GM23338 (cell line): ENCODE results near the gene CERS3. TPM values are rescaled to one million over a fixed set of nuclear protein-coding genes. Genes with fewer than 3 reads are reported as not detected.

Source experiments
- ATAC-seq: fragments of 200-7000 bp; cut with Tn5 transposase; 3 replicates; pipeline ENCODE4 v1.9.1; 2020
- DNase-seq: peaks from one replicate; pipeline ENCODE4 v3.0.0-alpha.2; 2015; ENCODE audit warnings: low spot score
- H2AFZ ChIP-seq: fragments of 200-600 bp; sonication (generic); 2 replicates; pipeline ENCODE4 v1.8.0; 2016; ENCODE audit warnings: antibody characterized with exemption, mild to moderate bottlenecking, moderate library complexity
- H3F3A ChIP-seq: fragments of 200-600 bp; sonication (generic); replicated peaks from 2 replicates; pipeline ENCODE4 v1.8.0; 2017; ENCODE audit warnings: antibody characterized with exemption, mixed run types, low read depth
- H3K27ac ChIP-seq: fragments of 200-600 bp; sonication (generic); 2 replicates; pipeline ENCODE4 v1.6.1; 2016; ENCODE audit warnings: low read depth
- H3K27me3 ChIP-seq: fragments of 200-600 bp; sonication (generic); 2 replicates; pipeline ENCODE4 v1.8.0; 2016; ENCODE audit warnings: mild to moderate bottlenecking, mixed run types, moderate library complexity; ENCODE audit not compliant: insufficient read depth
- H3K36me3 ChIP-seq: fragments of 200-600 bp; sonication (generic); 2 replicates; pipeline ENCODE4 v1.8.0; 2016; ENCODE audit warnings: mild to moderate bottlenecking; ENCODE audit not compliant: insufficient read depth
- H3K4me1 ChIP-seq: fragments of 200-600 bp; sonication (generic); 2 replicates; pipeline ENCODE4 v1.8.0; 2016; ENCODE audit warnings: mild to moderate bottlenecking, moderate library complexity; ENCODE audit not compliant: insufficient read depth
- H3K4me2 ChIP-seq: fragments of 200-600 bp; sonication (generic); 2 replicates; pipeline ENCODE4 v1.7.1; 2017; ENCODE audit warnings: mixed run types
- H3K4me3 ChIP-seq: fragments of 200-600 bp; sonication (generic); 2 replicates; pipeline ENCODE4 v1.6.1; 2016; ENCODE audit warnings: mixed run types
- H3K79me2 ChIP-seq: fragments of 200-600 bp; sonication (generic); replicated peaks from 2 replicates; pipeline ENCODE4 v1.8.0; 2017; ENCODE audit warnings: mild to moderate bottlenecking; ENCODE audit not compliant: insufficient read depth
- H3K9me2 ChIP-seq: fragments of 200-600 bp; sonication (generic); 2 replicates; pipeline ENCODE4 v1.8.0; 2017; ENCODE audit not compliant: insufficient read depth
- H4K20me1 ChIP-seq: fragments of 200-600 bp; sonication (generic); replicated peaks from 2 replicates; pipeline ENCODE4 v1.8.0; 2017; ENCODE audit warnings: mild to moderate bottlenecking; ENCODE audit not compliant: insufficient read depth
- H3K27ac Mint-ChIP-seq: 2 replicates; pipeline ENCODE4 v1.8.0; 2020; ENCODE audit warnings: inconsistent platforms, mild to moderate bottlenecking, moderate library complexity, mixed read lengths
- H3K27me3 Mint-ChIP-seq: 3 replicates; pipeline ENCODE4 v1.8.0; 2022; ENCODE audit warnings: low read depth, mild to moderate bottlenecking, moderate library complexity, mixed read lengths, inconsistent platforms; ENCODE audit not compliant: insufficient read depth, poor library complexity
- H3K36me3 Mint-ChIP-seq: 3 replicates; pipeline ENCODE4 v1.8.0; 2021; ENCODE audit warnings: low read depth, mild to moderate bottlenecking, inconsistent platforms, moderate library complexity, mixed read lengths
- H3K4me1 Mint-ChIP-seq: 3 replicates; pipeline ENCODE4 v1.8.0; 2020; ENCODE audit warnings: mild to moderate bottlenecking, inconsistent platforms, mixed read lengths
- H3K4me3 Mint-ChIP-seq: 3 replicates; pipeline ENCODE4 v1.8.0; 2021; ENCODE audit warnings: moderate library complexity, mild to moderate bottlenecking, inconsistent platforms, mixed read lengths
- H3K9me3 Mint-ChIP-seq: 3 replicates; pipeline ENCODE4 v1.8.0; 2020; ENCODE audit warnings: moderate library complexity, mild to moderate bottlenecking, inconsistent platforms, mixed read lengths
- CREB1 ChIP-seq: fragments of 250-450 bp; sonication (Bioruptor Pico); IDR thresholded peaks from 2 replicates; pipeline ENCODE4 v1.5.0; 2020; ENCODE audit warnings: low read depth, mild to moderate bottlenecking, moderate library complexity
- EZH2phosphoT487 ChIP-seq: fragments of 200-600 bp; sonication (generic); IDR thresholded peaks from one replicate; pipeline ENCODE4 v1.8.1; 2018; ENCODE audit warnings: antibody characterized with exemption; ENCODE audit not compliant: unreplicated experiment
- JUNB ChIP-seq: IDR thresholded peaks from one replicate; pipeline ENCODE4 v1.6.1; 2016; ENCODE audit warnings: antibody characterized with exemption; ENCODE audit not compliant: unreplicated experiment
- POLR2AphosphoS5 ChIP-seq: IDR thresholded peaks from 2 replicates; pipeline ENCODE4 v1.6.1; 2016; ENCODE audit warnings: antibody characterized with exemption, low read depth
- STAT1 ChIP-seq: IDR thresholded peaks from one replicate; pipeline ENCODE4 v1.6.1; 2016; ENCODE audit warnings: antibody characterized with exemption; ENCODE audit not compliant: unreplicated experiment
- ZNF462 ChIP-seq: fragments of 250-450 bp; sonication (Bioruptor Pico); IDR thresholded peaks from 2 replicates; pipeline ENCODE4 v1.5.0; 2020; ENCODE audit warnings: mild to moderate bottlenecking, moderate library complexity
- polyA plus RNA-seq: library from polyadenylated mRNA; unstranded; fragments of >200 nt; fragmentation: Nextera tagmentation; extraction: Ambion mirVana; gene quantifications from 2 replicates; pipeline ENCODE4 v1.2.1, GENCODE V29; 2016
- total RNA-seq: library from RNA; depleted of rRNA; stranded (reverse); fragments of >200 nt; shearing (Covaris generic); gene quantifications from 2 replicates; pipeline ENCODE4 v1.2.3, GENCODE V29; 2014
- TF ChIP-seq, protein P1 (sequence below): IDR thresholded peaks from 2 replicates; pipeline ENCODE4 v1.6.1; 2016; ENCODE audit warnings: antibody characterized with exemption
- TF ChIP-seq, protein P2 (sequence below), 2 experiments: fragments of 200-600 bp in 1 of 2; sonication (generic) in 1 of 2; conservative IDR thresholded peaks; 2 replicates each; pipeline versions ENCODE4 v1.5.1 to v1.6.1; 2016 to 2017; ENCODE audit warnings: antibody characterized with exemption in 2 of 2, low read depth in 2 of 2, mild to moderate bottlenecking in 2 of 2, moderate library complexity in 1 of 2
- TF ChIP-seq, protein P3 (sequence below): IDR thresholded peaks from one replicate; pipeline ENCODE4 v1.6.1; 2018; ENCODE audit warnings: antibody characterized with exemption; ENCODE audit not compliant: unreplicated experiment

The CERS3 gene
- total and polyA plus RNA-seq, 2 experiments from 2014 or later = 1.8 to 2.2 TPM

DNA sequence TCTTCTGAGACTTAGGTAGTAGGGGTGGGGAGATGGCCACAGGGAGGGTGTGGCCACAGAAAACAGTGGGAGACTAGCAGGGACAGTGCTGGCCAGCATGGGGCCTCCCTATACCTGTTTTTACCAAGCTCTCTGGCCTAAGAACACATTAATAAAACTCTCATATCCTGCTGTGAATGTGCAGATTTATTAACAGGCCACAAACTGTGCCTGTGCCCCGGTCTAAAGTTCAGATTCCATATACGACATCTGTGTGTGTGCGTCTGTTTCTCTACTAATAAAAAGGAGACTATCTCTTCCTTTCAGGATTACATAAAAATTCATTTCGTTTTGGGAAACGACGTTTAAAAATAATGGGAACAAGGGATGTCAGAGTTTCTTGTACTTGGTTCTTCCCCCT, 94.2 kb downstream of the CERS3 start:
- TF ChIP-seq, protein P1, sequence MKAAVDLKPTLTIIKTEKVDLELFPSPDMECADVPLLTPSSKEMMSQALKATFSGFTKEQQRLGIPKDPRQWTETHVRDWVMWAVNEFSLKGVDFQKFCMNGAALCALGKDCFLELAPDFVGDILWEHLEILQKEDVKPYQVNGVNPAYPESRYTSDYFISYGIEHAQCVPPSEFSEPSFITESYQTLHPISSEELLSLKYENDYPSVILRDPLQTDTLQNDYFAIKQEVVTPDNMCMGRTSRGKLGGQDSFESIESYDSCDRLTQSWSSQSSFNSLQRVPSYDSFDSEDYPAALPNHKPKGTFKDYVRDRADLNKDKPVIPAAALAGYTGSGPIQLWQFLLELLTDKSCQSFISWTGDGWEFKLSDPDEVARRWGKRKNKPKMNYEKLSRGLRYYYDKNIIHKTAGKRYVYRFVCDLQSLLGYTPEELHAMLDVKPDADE = no peak
- no peak for TF ChIP-seq EZH2phosphoT487
- no peaks in the 10 kb centered on the region for H3F3A ChIP-seq
- Mint-ChIP-seq H3K9me3 (peaks cover 6% of the 10 kb centered on the region), H3K27ac (no peak overlapping the region), H3K4me1 (peaks cover 9% of the 10 kb centered on the region), H3K36me3 (0 out of 3 replicates have a peak, but pooled peaks cover under 1% of the 10 kb centered on the region), H3K4me3 (no peak overlapping the region), H3K27me3 (peaks cover 10% of the 10 kb centered on the region)
- H2AFZ ChIP-seq = no peak overlapping the region
- no peaks in the 10 kb centered on the region for H3K36me3 ChIP-seq
- H3K79me2 ChIP-seq = no peaks in the 10 kb centered on the region
- no peaks in the 10 kb centered on the region for H3K27me3 ChIP-seq
- DNase-seq = no peak
- ATAC-seq = no peak
- H3K4me2 ChIP-seq = no peak overlapping the region
- 0 out of 2 replicates have a peak, but pooled peaks cover 5% of the 10 kb centered on the region for H3K9me2 ChIP-seq
- H3K4me3 ChIP-seq = no peak overlapping the region
- H4K20me1 ChIP-seq = no peaks in the 10 kb centered on the region
- H3K27ac ChIP-seq = no peak overlapping the region
- H3K4me1 ChIP-seq = no peaks in the 10 kb centered on the region

DNA sequence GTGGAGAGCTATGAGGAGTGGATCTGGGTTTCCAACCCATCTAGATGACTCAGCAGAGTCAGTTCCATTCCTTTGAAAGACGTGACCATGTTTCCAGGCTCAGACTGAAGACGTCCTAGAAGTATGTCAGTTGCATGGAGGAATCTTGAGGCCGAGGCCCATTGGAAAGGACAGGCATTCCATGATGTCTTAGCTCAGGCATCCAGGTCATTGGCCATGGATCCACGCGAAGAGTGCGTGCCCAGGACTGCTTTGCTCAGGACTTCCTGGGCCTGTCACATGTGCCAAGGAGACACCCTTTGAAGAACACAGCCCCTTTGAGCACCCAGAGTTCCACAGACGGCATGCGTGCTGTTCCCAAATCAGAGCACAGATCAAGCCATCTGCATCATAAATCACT, 94.7 kb downstream of the CERS3 start:
- ATAC-seq (no peak), DNase-seq (no peak)
- Histone ChIP-seq H3K4me2 (no peak overlapping the region), H3K27me3 (no peaks in the 10 kb centered on the region), H3K36me3 (no peaks in the 10 kb centered on the region), H3K4me3 (no peak overlapping the region), H3K79me2 (no peaks in the 10 kb centered on the region), H3K27ac (no peak overlapping the region), H3K4me1 (no peaks in the 10 kb centered on the region), H2AFZ (no peak overlapping the region), H3K9me2 (0 out of 2 replicates have a peak, but pooled peaks cover 5% of the 10 kb centered on the region), H3F3A (no peaks in the 10 kb centered on the region), H4K20me1 (no peaks in the 10 kb centered on the region)
- no peaks in the 10 kb centered on the region for H3K36me3 Mint-ChIP-seq
- no peak overlapping the region for H3K27ac Mint-ChIP-seq
- H3K9me3 Mint-ChIP-seq = peaks cover 5% of the 10 kb centered on the region; the same call in 2 of the 3 replicates
- H3K4me1 Mint-ChIP-seq = peaks cover 7% of the 10 kb centered on the region
- H3K4me3 Mint-ChIP-seq = no peak overlapping the region
- H3K27me3 Mint-ChIP-seq = peaks cover 10% of the 10 kb centered on the region
- TF ChIP-seq, protein P2, sequence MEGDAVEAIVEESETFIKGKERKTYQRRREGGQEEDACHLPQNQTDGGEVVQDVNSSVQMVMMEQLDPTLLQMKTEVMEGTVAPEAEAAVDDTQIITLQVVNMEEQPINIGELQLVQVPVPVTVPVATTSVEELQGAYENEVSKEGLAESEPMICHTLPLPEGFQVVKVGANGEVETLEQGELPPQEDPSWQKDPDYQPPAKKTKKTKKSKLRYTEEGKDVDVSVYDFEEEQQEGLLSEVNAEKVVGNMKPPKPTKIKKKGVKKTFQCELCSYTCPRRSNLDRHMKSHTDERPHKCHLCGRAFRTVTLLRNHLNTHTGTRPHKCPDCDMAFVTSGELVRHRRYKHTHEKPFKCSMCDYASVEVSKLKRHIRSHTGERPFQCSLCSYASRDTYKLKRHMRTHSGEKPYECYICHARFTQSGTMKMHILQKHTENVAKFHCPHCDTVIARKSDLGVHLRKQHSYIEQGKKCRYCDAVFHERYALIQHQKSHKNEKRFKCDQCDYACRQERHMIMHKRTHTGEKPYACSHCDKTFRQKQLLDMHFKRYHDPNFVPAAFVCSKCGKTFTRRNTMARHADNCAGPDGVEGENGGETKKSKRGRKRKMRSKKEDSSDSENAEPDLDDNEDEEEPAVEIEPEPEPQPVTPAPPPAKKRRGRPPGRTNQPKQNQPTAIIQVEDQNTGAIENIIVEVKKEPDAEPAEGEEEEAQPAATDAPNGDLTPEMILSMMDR (conservative IDR thresholded peaks at IDR 0.05; ENCODE audit: low read depth in 2 of 2) = no peak
- no peak for TF ChIP-seq POLR2AphosphoS5
- TF ChIP-seq STAT1 = no peak
- TF ChIP-seq ZNF462 (CRISPR knock-in tag) = no peak
- no peak for TF ChIP-seq CREB1 (CRISPR knock-in tag)
- TF ChIP-seq JUNB = no peak
- no peak for TF ChIP-seq EZH2phosphoT487
- TF ChIP-seq, protein P3, sequence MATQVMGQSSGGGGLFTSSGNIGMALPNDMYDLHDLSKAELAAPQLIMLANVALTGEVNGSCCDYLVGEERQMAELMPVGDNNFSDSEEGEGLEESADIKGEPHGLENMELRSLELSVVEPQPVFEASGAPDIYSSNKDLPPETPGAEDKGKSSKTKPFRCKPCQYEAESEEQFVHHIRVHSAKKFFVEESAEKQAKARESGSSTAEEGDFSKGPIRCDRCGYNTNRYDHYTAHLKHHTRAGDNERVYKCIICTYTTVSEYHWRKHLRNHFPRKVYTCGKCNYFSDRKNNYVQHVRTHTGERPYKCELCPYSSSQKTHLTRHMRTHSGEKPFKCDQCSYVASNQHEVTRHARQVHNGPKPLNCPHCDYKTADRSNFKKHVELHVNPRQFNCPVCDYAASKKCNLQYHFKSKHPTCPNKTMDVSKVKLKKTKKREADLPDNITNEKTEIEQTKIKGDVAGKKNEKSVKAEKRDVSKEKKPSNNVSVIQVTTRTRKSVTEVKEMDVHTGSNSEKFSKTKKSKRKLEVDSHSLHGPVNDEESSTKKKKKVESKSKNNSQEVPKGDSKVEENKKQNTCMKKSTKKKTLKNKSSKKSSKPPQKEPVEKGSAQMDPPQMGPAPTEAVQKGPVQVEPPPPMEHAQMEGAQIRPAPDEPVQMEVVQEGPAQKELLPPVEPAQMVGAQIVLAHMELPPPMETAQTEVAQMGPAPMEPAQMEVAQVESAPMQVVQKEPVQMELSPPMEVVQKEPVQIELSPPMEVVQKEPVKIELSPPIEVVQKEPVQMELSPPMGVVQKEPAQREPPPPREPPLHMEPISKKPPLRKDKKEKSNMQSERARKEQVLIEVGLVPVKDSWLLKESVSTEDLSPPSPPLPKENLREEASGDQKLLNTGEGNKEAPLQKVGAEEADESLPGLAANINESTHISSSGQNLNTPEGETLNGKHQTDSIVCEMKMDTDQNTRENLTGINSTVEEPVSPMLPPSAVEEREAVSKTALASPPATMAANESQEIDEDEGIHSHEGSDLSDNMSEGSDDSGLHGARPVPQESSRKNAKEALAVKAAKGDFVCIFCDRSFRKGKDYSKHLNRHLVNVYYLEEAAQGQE = no peak
